Adrenal gland (tissue), 12 donors: ENCODE results near the gene UBE2H. TPM values are rescaled to one million over a fixed set of nuclear protein-coding genes. Genes with fewer than 3 reads are reported as not detected.
"Not testable (repeated sequence)": the region's sequence is repeated elsewhere in the genome, so short reads cannot be mapped to it uniquely, and the experiment has no call there.

Source experiments
- DNase-seq, 7 donors: peaks; one replicate each; pipeline ENCODE4 v3.0.0-alpha.2; 2019 to 2020
- H3K27ac ChIP-seq, 5 donors: fragments of 200-600 bp; sonication (generic) in 4 of 5; 1 replicate in 3 of 5; 2 replicates in 2 of 5; pipeline versions ENCODE4 v1.5.1 to v1.8.0; 2016 to 2020; ENCODE audit warnings: mild to moderate bottlenecking in 1 of 5
- H3K27me3 ChIP-seq: fragments of 200-600 bp; 2 replicates; pipeline ENCODE4 v1.8.0; 2021
- H3K36me3 ChIP-seq, 2 donors: fragments of 200-600 bp; replicated peaks in 1 of 2; 1 replicate in 1 of 2; 2 replicates in 1 of 2; pipeline versions ENCODE4 v1.5.1 to v1.8.0; 2018 to 2022
- H3K4me1 ChIP-seq, 2 donors: fragments of 200-600 bp; replicated peaks in 1 of 2; 1 replicate in 1 of 2; 2 replicates in 1 of 2; pipeline versions ENCODE4 v1.5.1 to v1.8.0; 2018 to 2021
- H3K4me3 ChIP-seq, 4 donors: fragments of 200-600 bp; sonication (generic) in 3 of 4; one replicate each; pipeline ENCODE4 v1.5.1; 2016 to 2018
- H3K9me3 ChIP-seq, 3 donors: fragments of 200-600 bp; sonication (generic) in 1 of 3; replicated peaks in 1 of 3; 1 replicate in 2 of 3; 2 replicates in 1 of 3; pipeline versions ENCODE4 v1.5.1 to v1.8.0; 2016 to 2021
- CTCF ChIP-seq, 6 experiments: fragments of 450-650 bp in 4 of 6; fragments of 200-600 bp in 2 of 6; sonication (generic) in 1 of 6; IDR thresholded peaks; 1 replicate in 5 of 6; 2 replicates in 1 of 6; pipeline versions ENCODE4 v1.5.1 to v1.8.0; 2016 to 2021; ENCODE audit warnings: antibody characterized with exemption in 6 of 6, mild to moderate bottlenecking in 2 of 6, moderate library complexity in 1 of 6
- POLR2A ChIP-seq, 2 donors: fragments of 450-650 bp; IDR thresholded peaks; one replicate each; pipeline ENCODE4 v1.6.1; 2017; ENCODE audit warnings: antibody characterized with exemption in 2 of 2, mild to moderate bottlenecking in 2 of 2, moderate library complexity in 1 of 2
- WGBS, 4 donors: extraction: QIAGEN DNeasy Blood & Tissue Kit in 2 of 4; methylation state at CpG; one replicate each; pipeline versions ENCODE4 v1.1.5 to v1.1.7; 2013 to 2017; 5-methylcytosine and 5-hydroxymethylcytosine counted together
- intact Hi-C, 2 donors: fragments of 100-400 bp; cut with DNase I; formaldehyde crosslinking; loops; one replicate each; pipeline versions ENCODE4 v1.14.1 to v1.15.0; 2022 to 2023
- polyA plus RNA-seq, 3 donors: library from polyadenylated mRNA; stranded (reverse); fragments of 200-250 nt in 2 of 3; fragments of 350-450 nt in 1 of 3; fragmentation: Illumina TruSeq in 1 of 3; extraction: RNeasy Lipid Tissue Mini Kit (QIAGEN cat#74804) in 1 of 3; gene quantifications; one replicate each; pipeline ENCODE4 v1.2.3, GENCODE V29; 2013 to 2014
- total RNA-seq, 9 donors: library from RNA; depleted of rRNA in 4 of 9; stranded (reverse); fragments of >200 nt in 4 of 9; fragments of 120-200 nt in 1 of 9; fragmentation: NEBNext Ultra II Directional in 1 of 9; extraction: Animal tissue kit (Norgen Biotek cat#: 25700) in 1 of 9; gene quantifications; one replicate each; pipeline versions ENCODE4 v1.1.0 to v1.2.4, GENCODE V29; 2013 to 2023
- donor health status: healthy with polysubstance abuse.
- donor health status: Bipolar disorder and iron deficiency.
- donor health status: DM: yes; HTN: yes; CAD: no.
- donor health status: DM: no; HTN: no; CAD: no.
- donor health status: DM: no; HTN: no; CAD: no.
- donor health status: DM: yes; HTN: yes; CAD: no.

Gene UBE2H
- total and polyA plus RNA-seq, 12 donors, result 48.3 to 392 (median 143) TPM

DNA sequence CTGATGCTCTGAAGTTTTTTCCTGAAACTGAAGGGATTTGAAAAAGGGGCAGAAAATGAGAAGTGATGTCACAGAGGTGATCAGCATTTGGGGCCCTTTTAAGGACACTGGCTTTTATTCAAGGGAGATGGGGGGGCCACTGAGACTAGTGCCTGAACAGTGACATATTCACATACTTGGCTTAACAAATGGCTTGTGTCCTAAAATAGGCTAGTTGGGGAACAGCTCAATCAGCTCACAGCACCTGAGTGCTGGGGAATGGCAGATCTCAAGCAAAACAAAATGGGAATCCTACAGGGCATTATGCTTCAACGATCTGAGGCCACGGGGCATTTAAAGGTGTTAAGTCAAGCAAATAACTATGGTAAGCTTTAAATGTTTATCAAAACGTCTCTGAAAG is 90.1 kb downstream of the UBE2H start:
- Histone ChIP-seq H3K4me3 (no peak overlapping the region), H3K27me3 (no peaks in the 10 kb centered on the region), H3K27ac (peak overlapping the region in 3 of 5 donors; percentile 50 to 63 (median 60)), H3K4me1 (peaks cover 62 to 90% of the 10 kb centered on the region in 2 donors), H3K9me3 (no peaks in the 10 kb centered on the region), H3K36me3 (no peaks in the 10 kb centered on the region)
- intact Hi-C loops, result no loop called here
- no peak for DNase-seq
- TF ChIP-seq CTCF (IDR thresholded peaks at IDR 0.05), result no peak
- TF ChIP-seq POLR2A (IDR thresholded peaks at IDR 0.05), result no peak
- WGBS, 4 donors, result 62 to 67% (median 64%) methylated on average over 3 of the region's 3 CpGs

- Histone ChIP-seq H3K4me1 (peaks cover 58 to 98% of the 10 kb centered on the region in 2 donors), H3K27ac (peak overlapping the region in 1 of 5 donors; percentile 69)
- WGBS, 4 donors, result 78 to 81% (median 80%) methylated on average over 6 of the region's 6 CpGs
- DNase-seq, H3K27me3 ChIP-seq, intact Hi-C loops, H3K36me3 ChIP-seq, H3K9me3 ChIP-seq, H3K4me3 ChIP-seq: not testable (repeated sequence)
Measured at GRCh38 chr7:129860784-129861183, 92.0 kb downstream of the UBE2H start.

DNA sequence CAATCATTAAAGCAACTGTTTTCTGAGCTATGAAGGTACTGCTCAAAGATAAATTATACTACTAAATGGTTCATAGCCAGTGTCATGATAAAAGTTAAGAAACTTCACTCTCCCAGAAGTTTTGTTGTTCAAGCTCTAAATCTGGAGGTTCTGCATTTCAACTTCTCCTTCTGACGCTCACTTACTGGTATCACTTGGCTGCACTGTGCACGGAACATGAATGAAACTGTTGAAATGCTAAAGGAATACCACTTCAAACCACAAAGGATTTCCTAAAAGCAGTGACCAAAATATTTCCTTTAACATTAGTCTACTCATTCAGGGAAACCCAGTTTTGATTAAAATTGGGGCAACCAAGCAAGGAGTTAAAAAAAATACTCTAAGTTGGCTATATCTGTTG is 93.6 kb downstream of the UBE2H start:
- WGBS, 4 donors, result 42 to 65% (median 54%) methylated on average over 2 of the region's 2 CpGs
- Histone ChIP-seq H3K4me3 (no peak overlapping the region), H3K27ac (peak overlapping the region in 4 of 5 donors; percentile 5 to 69 (median 37)), H3K36me3 (no peaks in the 10 kb centered on the region), H3K4me1 (peaks cover 57 to 95% of the 10 kb centered on the region in 2 donors), H3K9me3 (no peaks in the 10 kb centered on the region), H3K27me3 (no peaks in the 10 kb centered on the region)
- intact Hi-C loops, result no loop called here
- TF ChIP-seq POLR2A (IDR thresholded peaks at IDR 0.05) (no peak), CTCF (IDR thresholded peaks at IDR 0.05) (no peak)
- peak in 1 of 7 donors; percentile 37 for DNase-seq

GRCh38 chr7:129858490-129858889 is 94.3 kb downstream of the UBE2H start:
- Histone ChIP-seq H3K4me1 (peaks cover 54 to 95% of the 10 kb centered on the region in 2 donors), H3K4me3 (no peak overlapping the region), H3K9me3 (no peaks in the 10 kb centered on the region), H3K36me3 (no peaks in the 10 kb centered on the region), H3K27ac (peak overlapping the region in 4 of 5 donors; percentile 5 to 69 (median 32)), H3K27me3 (no peaks in the 10 kb centered on the region)
- WGBS, 4 donors, result 25 to 45% (median 27%) methylated on average over 2 of the region's 2 CpGs
- DNase-seq, result no peak
- intact Hi-C loops, result no loop called here
- TF ChIP-seq POLR2A (IDR thresholded peaks at IDR 0.05) (no peak), CTCF (IDR thresholded peaks at IDR 0.05) (no peak)

DNA sequence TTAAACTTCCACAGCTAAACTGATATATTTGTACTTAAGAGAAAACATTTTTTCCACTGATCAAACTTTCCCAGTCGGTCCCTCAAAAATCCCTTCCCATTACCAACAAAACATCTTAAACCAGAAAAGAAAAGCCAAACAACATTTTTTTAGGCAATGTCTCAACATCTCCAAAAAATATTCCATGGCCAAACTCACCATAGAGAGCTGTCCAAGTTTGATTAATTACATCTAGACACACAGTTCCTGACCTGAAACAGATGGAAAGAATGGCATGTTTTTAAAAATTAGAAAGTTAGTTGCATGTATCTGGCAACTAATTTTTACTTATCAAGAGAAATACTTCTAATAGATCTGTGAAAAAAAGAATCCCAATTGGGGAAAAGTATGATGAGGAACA is 95.4 kb downstream of the UBE2H start:
- intact Hi-C loops, result no loop called here
- DNase-seq, result no peak
- no peaks in the 10 kb centered on the region for H3K36me3 ChIP-seq
- no peak overlapping the region for H3K4me3 ChIP-seq
- peak overlapping the region in 1 of 5 donors; percentile 69 for H3K27ac ChIP-seq
- no peak for TF ChIP-seq POLR2A (IDR thresholded peaks at IDR 0.05)
- TF ChIP-seq CTCF (IDR thresholded peaks at IDR 0.05), result no peak
- 55 to 68% (median 64%) methylated on average over 1 of the region's 1 CpG for WGBS, 4 donors
- peaks cover 54 to 96% of the 10 kb centered on the region in 2 donors for H3K4me1 ChIP-seq
- H3K27me3 ChIP-seq, result no peaks in the 10 kb centered on the region
- H3K9me3 ChIP-seq, result no peaks in the 10 kb centered on the region
